ENCODE measurements around the gene LIMS2. TPM values are rescaled to one million over a fixed set of nuclear protein-coding genes. Genes with fewer than 3 reads are reported as not detected.

The LIMS2 gene
- total and polyA plus RNA-seq, 2 donors (not counting 3 experiments of a cell fraction or from before 2014, with no cell fraction given) = 48.3 to 55.6 TPM

DNA sequence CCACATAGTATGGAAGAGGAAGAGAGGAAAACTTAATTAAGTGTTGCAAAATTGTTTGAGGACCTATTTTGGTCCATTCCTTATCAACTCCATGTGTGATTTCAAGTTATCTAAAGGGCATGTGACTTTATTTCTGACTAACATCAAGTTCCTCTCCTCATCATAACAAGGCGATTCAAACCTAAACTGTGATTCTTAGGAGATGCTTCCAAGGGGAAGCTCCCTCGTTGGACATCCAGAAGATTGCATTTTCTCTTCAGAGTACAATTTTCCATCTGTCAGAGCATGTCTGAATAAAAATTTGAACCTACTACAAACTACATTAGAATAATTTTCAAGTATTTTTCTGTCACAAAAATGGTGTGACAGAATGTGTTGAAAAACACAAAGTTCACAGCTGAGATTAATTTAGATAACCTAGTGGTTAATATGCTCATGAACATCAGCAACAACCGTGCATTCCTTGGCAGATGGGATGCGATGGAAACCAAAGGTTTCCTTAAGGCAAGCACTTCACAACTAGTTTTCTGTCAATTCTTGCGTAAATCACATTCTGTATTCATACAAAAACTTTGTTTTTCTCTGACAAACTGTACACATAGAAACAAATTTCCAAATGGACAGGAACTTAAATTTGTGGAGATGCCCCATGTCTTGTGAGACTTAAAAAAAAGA, 30.2 kb upstream of the LIMS2 start:
- Histone ChIP-seq H2AFZ (ENCODE audit: low read depth, low read length) (no peak overlapping the region), H3K36me3 (ENCODE audit: control insufficient read depth in 2 of 2, extremely low read depth in 1 of 2, insufficient read depth in 2 of 2, low read length in 2 of 2) (peaks cover 8 to 23% of the 10 kb centered on the region in 2 experiments), H3K4me2 (ENCODE audit: insufficient read depth, low read length) (no peak overlapping the region), H3K9me3 (replicated peaks; ENCODE audit: control insufficient read depth, insufficient read depth, low read length) (no peaks in the 10 kb centered on the region), H3K27ac (ENCODE audit: insufficient read depth, low read depth, low read length) (no peak overlapping the region), H4K20me1 (replicated peaks; ENCODE audit: control insufficient read depth, extremely low read depth, insufficient read depth, low read length) (no peaks in the 10 kb centered on the region), H3K9ac (replicated peaks; ENCODE audit: extremely low read depth, insufficient read depth, low read length) (no peak overlapping the region), H3K9me1 (replicated peaks; ENCODE audit: control insufficient read depth, extremely low read depth, insufficient read depth, low read length) (no peaks in the 10 kb centered on the region), H3K27me3 (ENCODE audit: control insufficient read depth in 2 of 2, insufficient read depth in 2 of 2, low read length in 2 of 2) (no peaks in the 10 kb centered on the region), H3K4me3 (replicated peaks in 1 of 3; ENCODE audit: insufficient read depth in 1 of 3, low read depth in 1 of 3, low read length in 3 of 3) (no peak overlapping the region), H3K4me1 (ENCODE audit: control insufficient read depth, extremely low read depth, insufficient read depth, low read length) (peaks cover 17% of the 10 kb centered on the region), H3K79me2 (ENCODE audit: control insufficient read depth, insufficient read depth, low read length) (peaks cover 11% of the 10 kb centered on the region)
- no TSS peak for BruUV-seq (replicated peaks)
- intact Hi-C loops (cut with micrococcal nuclease) (no loop called here), dilution Hi-C loops (cut with MboI; ENCODE audit: extremely low pct_ligation_motif_present, low sequenced_read_pairs) (no loop called here)
- TF ChIP-seq GATA2 (IDR thresholded peaks at IDR 0.05; ENCODE audit: insufficient read depth, insufficient read length, low read depth, low read length) (no peak), JUN (IDR thresholded peaks at IDR 0.05; ENCODE audit: borderline replicate concordance, insufficient read depth, insufficient read length, low read depth) (no peak), FOS (IDR thresholded peaks at IDR 0.05; ENCODE audit: borderline replicate concordance, insufficient read depth, low read length) (no peak)
- TF ChIP-seq, protein P1, sequence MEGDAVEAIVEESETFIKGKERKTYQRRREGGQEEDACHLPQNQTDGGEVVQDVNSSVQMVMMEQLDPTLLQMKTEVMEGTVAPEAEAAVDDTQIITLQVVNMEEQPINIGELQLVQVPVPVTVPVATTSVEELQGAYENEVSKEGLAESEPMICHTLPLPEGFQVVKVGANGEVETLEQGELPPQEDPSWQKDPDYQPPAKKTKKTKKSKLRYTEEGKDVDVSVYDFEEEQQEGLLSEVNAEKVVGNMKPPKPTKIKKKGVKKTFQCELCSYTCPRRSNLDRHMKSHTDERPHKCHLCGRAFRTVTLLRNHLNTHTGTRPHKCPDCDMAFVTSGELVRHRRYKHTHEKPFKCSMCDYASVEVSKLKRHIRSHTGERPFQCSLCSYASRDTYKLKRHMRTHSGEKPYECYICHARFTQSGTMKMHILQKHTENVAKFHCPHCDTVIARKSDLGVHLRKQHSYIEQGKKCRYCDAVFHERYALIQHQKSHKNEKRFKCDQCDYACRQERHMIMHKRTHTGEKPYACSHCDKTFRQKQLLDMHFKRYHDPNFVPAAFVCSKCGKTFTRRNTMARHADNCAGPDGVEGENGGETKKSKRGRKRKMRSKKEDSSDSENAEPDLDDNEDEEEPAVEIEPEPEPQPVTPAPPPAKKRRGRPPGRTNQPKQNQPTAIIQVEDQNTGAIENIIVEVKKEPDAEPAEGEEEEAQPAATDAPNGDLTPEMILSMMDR (IDR thresholded peaks at IDR 0.05; ENCODE audit: extremely low read depth in 1 of 2, insufficient read depth in 1 of 2, low read depth in 1 of 2, low read length in 2 of 2) = no peak
- DNase-seq (ENCODE audit: low read depth, low spot score) = no peak
- ChIA-PET CTCF (interaction anchor here (2.5 to 3.4 kb wide), 2 partner anchors 10 to 114 kb away, joined by 8 to 26 read pairs; no protein-coding TSS in a partner anchor), POLR2A (no interaction called here)
- FAIRE-seq = no peak
